IPS-18a (cell line): ENCODE results near the gene ANK3.

Experiments
- H3K27ac ChIP-seq: one replicate; pipeline ENCODE4 v1.5.1; 2013; ENCODE audit warnings: low read length
- H3K27me3 ChIP-seq: one replicate; pipeline ENCODE4 v1.6.1; 2013; ENCODE audit warnings: mild to moderate bottlenecking, low read length; ENCODE audit not compliant: control insufficient read depth, insufficient read depth
- H3K36me3 ChIP-seq: one replicate; pipeline ENCODE4 v1.6.1; 2013; ENCODE audit warnings: low read depth, low read length; ENCODE audit not compliant: control insufficient read depth
- H3K4me1 ChIP-seq: one replicate; pipeline ENCODE4 v1.6.1; 2013; ENCODE audit warnings: low read depth, low read length; ENCODE audit not compliant: control insufficient read depth
- H3K4me3 ChIP-seq: one replicate; pipeline ENCODE4 v1.5.1; 2013; ENCODE audit warnings: low read length
- H3K9ac ChIP-seq: one replicate; pipeline ENCODE4 v1.6.1; 2013; ENCODE audit warnings: mild to moderate bottlenecking, low read length, moderate library complexity
- H3K9me3 ChIP-seq: one replicate; pipeline ENCODE4 v1.6.1; 2013; ENCODE audit warnings: low read depth, low read length; ENCODE audit not compliant: control insufficient read depth

ANK3 gene

DNA sequence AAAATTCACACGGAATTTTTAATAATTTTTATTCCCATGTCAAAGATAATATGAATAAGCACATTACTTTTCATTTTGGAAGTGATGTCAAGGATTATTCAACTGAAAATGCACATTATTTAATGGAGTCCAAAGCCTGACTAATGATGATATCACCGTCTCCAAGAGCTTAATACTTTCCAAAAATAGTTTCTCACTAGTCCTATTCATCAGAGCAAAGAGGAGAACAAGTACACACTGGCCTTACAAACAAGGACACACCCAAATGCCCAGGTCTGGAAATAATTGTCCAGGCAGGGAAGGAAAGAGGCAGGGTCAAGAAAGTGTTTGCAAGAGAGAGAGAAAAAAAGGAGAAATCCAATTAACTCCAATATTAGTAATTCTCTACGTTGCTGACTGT is 266.5 kb downstream of the ANK3 start:
- Histone ChIP-seq H3K27ac (no peak overlapping the region), H3K9me3 (no peaks in the 10 kb centered on the region), H3K9ac (no peak overlapping the region), H3K4me3 (no peak overlapping the region), H3K27me3 (no peaks in the 10 kb centered on the region), H3K4me1 (no peaks in the 10 kb centered on the region), H3K36me3 (no peaks in the 10 kb centered on the region)

DNA sequence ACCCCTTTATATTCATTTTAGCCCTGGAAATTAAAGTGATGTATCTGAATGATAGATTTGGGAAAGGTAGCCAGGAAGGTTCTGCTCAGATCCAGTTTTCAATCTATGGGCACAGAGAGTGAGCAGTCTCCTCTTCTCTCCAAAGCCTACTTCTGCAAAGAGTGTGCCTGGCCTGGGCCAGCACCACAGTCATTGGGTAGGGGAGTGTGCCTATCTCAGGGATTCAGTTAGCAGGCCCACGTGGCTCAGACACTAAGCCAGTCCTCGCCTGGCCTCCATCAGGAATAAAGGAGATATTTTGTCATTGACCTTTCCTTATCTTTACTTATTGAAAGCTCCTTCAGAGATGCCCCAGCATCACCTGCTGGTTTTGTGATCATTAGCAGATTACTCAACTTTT is 267.5 kb downstream of the ANK3 start:
- Histone ChIP-seq H3K4me3 (no peak overlapping the region), H3K27me3 (no peaks in the 10 kb centered on the region), H3K36me3 (no peaks in the 10 kb centered on the region), H3K27ac (no peak overlapping the region), H3K4me1 (no peaks in the 10 kb centered on the region), H3K9me3 (no peaks in the 10 kb centered on the region), H3K9ac (no peak overlapping the region)

DNA sequence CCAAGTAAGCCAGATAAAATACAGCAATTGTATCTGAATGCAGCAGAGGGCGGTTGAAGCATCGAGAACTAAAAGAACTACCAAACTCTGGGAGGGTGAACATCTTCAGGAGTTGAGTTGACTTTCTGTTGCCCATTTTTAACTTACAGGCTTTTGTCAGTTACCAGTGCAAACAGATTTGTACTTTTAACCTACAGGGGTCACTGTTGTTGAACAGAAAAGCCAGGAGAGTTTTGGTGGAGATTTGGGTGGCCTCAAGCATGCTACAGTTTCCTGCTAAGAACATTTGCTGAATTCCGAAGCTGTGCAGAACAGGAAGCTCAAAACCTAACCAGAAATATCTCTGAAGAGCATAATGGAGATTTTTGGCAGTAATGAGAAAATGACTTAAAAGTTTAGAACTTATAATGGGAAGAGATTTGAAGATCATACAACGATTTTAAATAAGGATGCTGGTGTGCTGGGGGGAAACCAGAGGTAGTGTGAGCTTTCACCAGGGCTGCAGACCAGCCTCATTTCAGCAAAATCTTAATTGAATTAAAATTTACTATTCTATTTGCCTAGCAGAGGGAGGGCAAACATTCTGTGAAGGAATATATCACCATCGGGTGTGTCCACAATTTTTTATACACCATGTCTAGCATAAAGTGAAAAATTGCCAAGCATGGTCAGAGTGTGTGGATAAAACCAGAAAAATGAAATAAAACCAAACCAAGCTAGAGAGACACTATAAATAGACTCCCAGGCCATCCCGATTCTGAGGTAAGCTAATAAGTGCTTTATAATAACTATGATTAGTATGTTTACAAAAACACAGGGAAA is 274.7 kb downstream of the ANK3 start:
- no peak overlapping the region for H3K4me3 ChIP-seq
- no peaks in the 10 kb centered on the region for H3K27me3 ChIP-seq
- H3K9ac ChIP-seq, result no peak overlapping the region
- H3K36me3 ChIP-seq, result peaks cover 3% of the 10 kb centered on the region
- H3K4me1 ChIP-seq, result no peaks in the 10 kb centered on the region
- no peak overlapping the region for H3K27ac ChIP-seq
- H3K9me3 ChIP-seq, result no peaks in the 10 kb centered on the region

DNA sequence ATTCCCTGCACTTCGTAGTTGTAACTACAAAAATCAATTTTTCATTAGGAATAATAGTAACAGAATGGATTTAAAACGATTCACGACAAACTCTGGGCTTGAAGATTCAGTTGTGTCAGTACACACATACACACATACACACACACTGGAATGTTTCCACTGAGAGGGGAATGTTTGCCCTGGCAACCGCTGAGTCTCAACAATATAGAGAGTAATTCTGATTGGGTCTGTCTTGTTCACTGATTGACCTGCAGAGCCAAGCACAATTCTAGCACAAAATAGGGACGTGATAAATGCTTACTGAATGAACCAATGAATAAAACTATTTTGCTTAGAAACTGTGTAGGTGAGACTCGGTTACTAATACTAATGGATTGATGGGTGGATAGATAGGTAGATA is 278.9 kb downstream of the ANK3 start:
- Histone ChIP-seq H3K27me3 (no peaks in the 10 kb centered on the region), H3K27ac (no peak overlapping the region), H3K9me3 (no peaks in the 10 kb centered on the region), H3K9ac (no peak overlapping the region), H3K36me3 (peaks cover 8% of the 10 kb centered on the region), H3K4me3 (no peak overlapping the region), H3K4me1 (no peaks in the 10 kb centered on the region)

DNA sequence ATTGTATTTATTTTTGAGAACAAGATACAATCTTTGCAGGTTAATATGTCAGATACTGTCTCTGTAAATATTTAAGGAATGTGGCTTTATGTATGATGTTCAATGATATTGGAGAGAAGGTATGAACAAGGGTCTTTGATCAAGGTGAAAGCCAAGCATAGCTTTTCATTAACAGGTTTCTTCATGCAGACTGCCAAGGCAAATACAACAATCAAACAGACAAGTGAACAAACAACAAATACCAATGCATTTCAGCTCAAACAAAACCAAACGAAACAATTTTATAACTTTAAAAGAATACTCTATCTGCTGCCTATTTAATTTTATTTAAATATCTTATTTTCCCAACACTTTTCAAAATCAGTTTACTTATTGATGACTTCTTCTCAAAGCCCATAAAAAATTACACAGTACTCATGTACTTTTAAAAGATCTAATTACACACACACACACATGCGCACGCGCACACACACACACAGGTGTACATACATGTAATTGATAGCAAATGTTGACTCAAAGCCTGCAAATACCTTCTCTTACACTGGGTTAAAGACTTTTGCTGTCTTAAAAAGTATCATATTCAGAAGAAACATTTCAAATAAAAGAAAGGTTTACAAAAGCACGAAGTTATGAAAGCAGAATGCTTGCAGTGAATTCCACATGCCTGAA is 282.2 kb downstream of the ANK3 start:
- Histone ChIP-seq H3K9me3 (no peaks in the 10 kb centered on the region), H3K27ac (no peak overlapping the region), H3K27me3 (no peaks in the 10 kb centered on the region), H3K4me1 (no peaks in the 10 kb centered on the region), H3K36me3 (peaks cover 20% of the 10 kb centered on the region), H3K4me3 (no peak overlapping the region), H3K9ac (no peak overlapping the region)

DNA sequence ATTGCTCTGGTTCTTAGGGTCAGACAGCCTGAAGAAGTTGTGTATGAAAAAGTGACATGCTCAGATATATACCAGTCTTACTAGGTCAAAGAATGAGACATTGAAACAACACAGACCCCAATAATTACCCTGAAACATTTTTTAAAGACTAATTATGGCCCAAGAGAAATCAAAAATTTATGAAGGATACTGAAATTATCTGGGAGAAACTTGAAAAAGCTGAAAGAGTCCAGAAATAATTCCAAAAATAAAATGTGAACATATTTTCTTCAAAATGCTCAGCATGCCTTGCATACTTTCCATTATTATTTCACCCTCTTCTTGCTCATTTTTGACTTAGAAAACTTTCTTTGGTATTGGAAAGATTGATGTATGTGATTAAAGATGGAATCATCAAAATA is 284.4 kb downstream of the ANK3 start:
- Histone ChIP-seq H3K9me3 (no peaks in the 10 kb centered on the region), H3K4me1 (no peaks in the 10 kb centered on the region), H3K27ac (no peak overlapping the region), H3K27me3 (no peaks in the 10 kb centered on the region), H3K9ac (no peak overlapping the region), H3K4me3 (no peak overlapping the region), H3K36me3 (peaks cover 20% of the 10 kb centered on the region)

DNA sequence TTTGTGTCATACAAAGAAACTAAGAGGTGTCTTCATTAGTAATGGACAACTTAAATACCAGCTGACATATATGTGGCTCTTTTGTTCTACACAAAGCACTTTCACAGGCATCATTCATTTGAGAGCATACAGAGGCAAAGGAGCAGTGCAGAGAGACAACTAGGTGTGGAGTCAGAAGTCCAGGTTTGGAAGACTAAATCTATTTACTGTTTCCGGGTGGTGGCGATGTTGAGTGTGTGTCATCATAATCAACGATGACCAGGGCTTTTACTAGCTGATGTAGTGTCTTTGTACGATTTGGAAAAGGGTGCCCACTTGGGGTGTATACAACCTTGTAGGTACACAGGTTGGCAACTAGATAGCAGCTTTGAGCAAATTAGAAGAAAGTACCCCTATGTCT is 287.9 kb downstream of the ANK3 start:
- H3K27me3 ChIP-seq, result no peaks in the 10 kb centered on the region
- no peak overlapping the region for H3K27ac ChIP-seq
- H3K4me1 ChIP-seq, result no peaks in the 10 kb centered on the region
- no peak overlapping the region for H3K4me3 ChIP-seq
- H3K9ac ChIP-seq, result no peak overlapping the region
- H3K36me3 ChIP-seq, result peaks cover 16% of the 10 kb centered on the region
- no peaks in the 10 kb centered on the region for H3K9me3 ChIP-seq

DNA sequence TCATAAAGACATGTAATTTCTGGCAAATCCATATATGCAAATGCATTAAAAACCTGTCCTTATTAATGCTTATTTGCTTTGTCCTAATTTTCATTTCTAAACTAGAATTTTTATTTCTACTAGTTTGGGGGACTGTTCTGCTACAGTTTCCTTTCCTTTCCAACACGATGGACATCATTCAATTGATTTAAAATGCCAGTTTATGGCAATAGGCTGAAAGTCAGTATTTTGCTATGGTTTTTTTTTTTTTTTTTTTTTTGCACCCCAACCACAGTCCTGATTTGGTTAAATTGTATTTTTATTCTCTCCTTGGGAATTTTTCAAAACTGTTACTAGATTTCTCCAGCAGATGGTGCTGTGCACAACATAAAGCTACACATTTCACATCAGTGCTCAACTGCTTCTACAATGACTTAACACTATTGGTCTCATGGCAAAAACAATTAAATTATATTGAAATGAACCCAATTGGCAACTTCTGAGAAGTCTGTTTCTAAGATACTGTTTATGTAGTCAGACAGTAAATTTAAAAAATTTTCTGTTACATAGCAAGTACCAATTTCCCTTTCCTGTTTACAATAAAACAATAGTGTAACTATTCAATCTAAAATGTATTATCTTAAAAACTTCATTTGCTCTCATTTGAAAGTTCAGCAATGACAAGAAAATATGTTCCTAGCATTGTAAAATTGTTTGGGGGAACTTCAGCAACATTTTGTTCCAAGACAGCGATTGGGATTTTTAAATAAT is 289.5 kb downstream of the ANK3 start:
- no peaks in the 10 kb centered on the region for H3K27me3 ChIP-seq
- peaks cover 10% of the 10 kb centered on the region for H3K36me3 ChIP-seq
- peak overlapping the region; percentile 16 for H3K9ac ChIP-seq
- H3K4me1 ChIP-seq, result no peaks in the 10 kb centered on the region
- no peak overlapping the region for H3K4me3 ChIP-seq
- no peaks in the 10 kb centered on the region for H3K9me3 ChIP-seq
- peak overlapping the region; percentile 55 for H3K27ac ChIP-seq

DNA sequence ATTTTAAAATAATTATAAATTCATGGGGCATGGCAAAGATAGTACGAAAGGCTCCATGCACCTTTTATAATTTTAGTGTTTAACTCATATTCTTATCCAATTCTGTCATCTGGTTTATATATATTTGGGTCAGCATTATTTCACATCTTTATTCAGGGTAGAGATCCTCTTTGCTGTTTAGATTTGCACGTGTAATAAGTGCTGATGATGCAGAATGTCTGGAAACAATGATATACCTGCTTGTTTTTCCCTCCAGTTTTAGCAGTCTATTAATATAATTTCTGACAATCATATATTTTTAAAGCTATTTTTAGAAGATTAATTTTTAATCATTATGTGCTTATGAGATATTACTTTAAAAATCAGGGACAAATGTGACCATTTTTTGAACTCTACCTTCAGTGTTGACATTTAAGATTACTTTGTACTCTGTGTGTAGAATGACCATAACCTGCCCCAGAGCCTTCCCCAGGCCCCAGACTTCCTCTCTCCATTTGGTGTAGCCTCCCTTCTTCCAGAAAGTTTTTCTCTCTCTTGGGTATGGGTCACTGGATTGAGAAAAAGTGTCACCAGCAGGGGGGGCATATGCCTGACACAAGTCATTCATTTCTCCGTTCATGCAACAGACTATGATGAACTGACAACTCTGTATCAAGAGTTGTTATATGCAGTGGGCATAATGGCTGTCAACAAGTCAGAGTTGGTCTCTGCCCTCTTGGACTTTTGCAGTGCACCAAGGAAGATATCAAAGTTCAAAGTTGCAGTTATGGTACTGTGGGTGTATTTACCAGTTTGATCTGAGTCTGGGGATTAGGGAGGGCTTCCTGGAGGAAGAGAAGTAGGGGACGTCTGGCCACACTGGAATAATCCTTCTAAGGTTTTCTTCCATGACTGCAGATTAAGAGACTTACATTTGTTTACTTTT is 290.7 kb downstream of the ANK3 start:
- Histone ChIP-seq H3K27me3 (no peaks in the 10 kb centered on the region), H3K9me3 (no peaks in the 10 kb centered on the region), H3K9ac (no peak overlapping the region), H3K4me1 (no peaks in the 10 kb centered on the region), H3K27ac (no peak overlapping the region), H3K4me3 (no peak overlapping the region), H3K36me3 (peaks cover 3% of the 10 kb centered on the region)

DNA sequence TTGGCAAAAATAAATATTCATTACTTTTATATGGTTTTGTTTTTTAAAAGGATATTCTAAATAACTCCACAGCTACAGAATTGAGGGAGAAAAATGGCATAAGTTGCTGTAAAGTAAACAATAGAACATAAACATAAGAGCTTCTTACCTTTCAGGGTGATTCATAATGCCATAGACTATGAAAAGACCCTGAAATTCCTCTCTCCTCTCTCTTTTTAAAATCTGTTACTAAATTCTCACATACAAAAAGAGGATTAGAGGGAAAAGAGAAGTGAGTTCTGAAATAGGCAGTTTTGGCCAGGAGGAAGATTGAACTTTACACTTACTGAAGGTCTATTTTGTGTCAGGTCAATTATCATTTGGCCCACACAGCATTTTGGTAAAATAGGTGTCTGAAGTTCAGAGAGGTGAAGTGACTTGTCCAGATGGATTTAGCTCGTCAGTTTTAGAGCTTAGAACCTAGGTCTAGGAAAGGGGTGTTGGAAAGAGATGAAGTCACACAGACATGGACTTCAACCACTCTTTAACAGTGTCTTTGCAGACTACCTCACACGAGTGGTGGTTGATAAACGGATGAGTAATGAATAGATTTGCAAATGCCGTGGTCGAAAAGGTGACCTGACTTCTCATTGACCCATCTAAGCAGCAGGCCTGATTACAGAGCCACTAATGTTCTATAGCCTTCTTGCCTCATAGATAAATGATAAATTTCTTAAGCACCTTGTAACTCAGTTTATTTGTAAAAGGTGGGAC is 292.7 kb downstream of the ANK3 start:
- no peak overlapping the region for H3K4me3 ChIP-seq
- H3K4me1 ChIP-seq, result no peaks in the 10 kb centered on the region
- no peak overlapping the region for H3K27ac ChIP-seq
- no peaks in the 10 kb centered on the region for H3K9me3 ChIP-seq
- no peaks in the 10 kb centered on the region for H3K36me3 ChIP-seq
- no peak overlapping the region for H3K9ac ChIP-seq
- H3K27me3 ChIP-seq, result no peaks in the 10 kb centered on the region
